HG02759 (cell line): ENCODE data around the gene FAHD1.
"Not testable (repeated sequence)": the region's sequence is repeated elsewhere in the genome, so short reads cannot be mapped to it uniquely, and the experiment has no call there.

ENCODE experiments used
- ATAC-seq: cut with Tn5 transposase; IDR thresholded peaks from one replicate; pipeline ENCODE4 v1.9.1; 2021; ENCODE audit warnings: mild to moderate bottlenecking, moderate library complexity; ENCODE audit not compliant: unreplicated experiment

Gene FAHD1

GRCh38 chr16:1788708-1789100 is 38.3 kb upstream of the FAHD1 start:
- no peak for ATAC-seq

GRCh38 chr16:1789643-1790045 is 37.4 kb upstream of the FAHD1 start:
- no peak for ATAC-seq

- ATAC-seq: no peak
Measured at GRCh38 chr16:1790261-1790610, 36.8 kb upstream of the FAHD1 start.

- ATAC-seq: no peak
Measured at GRCh38 chr16:1790611-1791255, 36.3 kb upstream of the FAHD1 start.

GRCh38 chr16:1791256-1791942 is 35.6 kb upstream of the FAHD1 start:
- ATAC-seq: no peak

GRCh38 chr16:1791943-1792812 is 34.8 kb upstream of the FAHD1 start:
- no peak for ATAC-seq

- ATAC-seq: no peak
Measured at GRCh38 chr16:1792836-1793577, 34.0 kb upstream of the FAHD1 start.

- ATAC-seq: no peak
Measured at GRCh38 chr16:1793578-1794220, 33.3 kb upstream of the FAHD1 start, which contains the start of gene IGFALS. Gene IGFALS (minus strand): TSS chr16:1793705. CDS start chr16:1793652, 53 bp downstream.

GRCh38 chr16:1794221-1794871 is 32.7 kb upstream of the FAHD1 start:
- ATAC-seq: no peak

- ATAC-seq: no peak
Measured at GRCh38 chr16:1794908-1795666, 31.9 kb upstream of the FAHD1 start.

- not testable (repeated sequence) for ATAC-seq
Measured at GRCh38 chr16:1799263-1799662, 27.7 kb upstream of the FAHD1 start.

- no peak for ATAC-seq
Measured at GRCh38 chr16:1800701-1801100, 26.3 kb upstream of the FAHD1 start.

- ATAC-seq: no peak
Measured at GRCh38 chr16:1807626-1808025, 19.4 kb upstream of the FAHD1 start.

GRCh38 chr16:1808691-1809090 is 18.3 kb upstream of the FAHD1 start:
- no peak for ATAC-seq

- no peak for ATAC-seq
Measured at GRCh38 chr16:1809281-1809801, 17.7 kb upstream of the FAHD1 start.

- ATAC-seq: no peak
Measured at GRCh38 chr16:1810106-1810505, 16.9 kb upstream of the FAHD1 start.

- ATAC-seq: no peak
Measured at GRCh38 chr16:1810536-1810935, 16.5 kb upstream of the FAHD1 start.

- ATAC-seq: no peak
Measured at GRCh38 chr16:1812732-1813163, 14.3 kb upstream of the FAHD1 start.

- ATAC-seq: no peak
Measured at GRCh38 chr16:1815461-1815860, 11.5 kb upstream of the FAHD1 start.
